GM19397 (cell line): ENCODE measurements around the gene METAP1.
"Not testable (repeated sequence)": the region's sequence is repeated elsewhere in the genome, so short reads cannot be mapped to it uniquely, and the experiment has no call there.

Experiments used
- ATAC-seq: cut with Tn5 transposase; IDR thresholded peaks from one replicate; pipeline ENCODE4 v1.9.1; 2021; ENCODE audit warnings: mild to moderate bottlenecking, moderate library complexity; ENCODE audit not compliant: unreplicated experiment

The METAP1 gene

DNA sequence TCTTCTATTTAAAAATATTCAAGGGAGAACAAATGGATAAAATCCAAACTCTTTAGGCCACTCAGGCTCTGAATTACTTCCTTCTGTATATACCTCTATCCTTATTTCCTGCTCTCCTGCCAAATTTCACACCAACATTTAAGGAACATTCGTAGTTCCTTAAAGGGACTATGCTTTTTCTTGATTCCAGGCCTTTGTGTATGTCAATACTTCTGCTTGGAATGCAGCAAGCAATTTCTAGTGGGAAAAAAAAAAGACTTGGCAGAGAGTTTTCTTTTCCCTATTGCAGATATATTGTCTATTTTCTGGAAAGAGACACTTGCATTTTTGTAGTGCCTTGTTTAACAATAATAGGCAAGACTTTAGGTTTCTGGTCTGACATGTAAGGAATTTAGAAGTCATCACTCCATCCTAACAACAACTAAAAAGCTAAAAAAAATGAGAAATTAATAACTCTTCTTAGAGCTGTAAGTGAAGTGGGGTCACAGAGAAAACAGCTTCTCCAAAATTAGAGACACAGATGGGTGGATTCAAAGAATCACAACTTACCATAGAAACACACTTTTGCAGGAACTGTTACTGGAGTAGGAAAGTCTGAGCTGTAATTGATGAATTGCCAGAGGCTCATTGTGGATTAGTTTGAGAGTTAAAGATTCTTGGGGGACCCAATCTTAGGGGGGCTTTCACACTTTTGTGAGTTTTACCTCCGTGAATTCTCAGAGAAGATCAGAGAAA is 95.1 kb downstream of the METAP1 start:
- no peak for ATAC-seq

DNA sequence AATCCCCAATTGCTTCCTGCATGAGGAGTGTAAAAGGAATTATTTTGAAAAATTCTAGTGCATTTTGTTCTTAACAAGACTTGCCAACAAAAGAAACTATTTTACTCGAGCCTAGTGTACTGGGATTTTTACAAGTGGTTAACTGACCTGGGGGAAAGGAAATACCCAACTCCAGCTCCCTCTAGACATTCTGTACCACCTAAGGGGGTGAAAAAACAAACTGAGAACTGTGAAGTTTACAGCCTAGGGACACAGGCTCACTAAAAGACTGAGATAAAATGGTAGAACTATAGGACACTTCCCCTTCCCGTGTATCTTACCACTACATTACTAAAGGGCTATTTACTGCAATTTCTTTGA is 95.7 kb downstream of the METAP1 start:
- ATAC-seq: no peak

DNA sequence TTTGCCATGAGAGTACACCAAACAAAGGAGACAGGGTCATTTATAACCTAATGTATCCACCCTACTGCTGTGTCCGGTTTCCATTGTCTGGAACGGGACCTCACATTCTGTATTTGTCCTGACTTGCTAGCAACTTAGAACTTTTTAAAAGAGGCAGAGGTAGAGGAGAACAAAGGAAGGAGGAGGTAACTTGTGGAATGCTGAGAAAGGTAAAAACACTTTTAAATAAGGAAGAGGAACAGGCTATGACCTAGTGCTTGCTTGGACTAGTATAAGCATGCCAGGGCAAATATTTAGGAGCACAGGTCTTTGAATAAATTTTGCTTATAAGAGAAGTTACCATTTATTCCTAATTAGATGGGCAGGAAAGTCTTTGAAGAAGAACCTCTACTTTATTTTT is 96.3 kb downstream of the METAP1 start:
- ATAC-seq: not testable (repeated sequence)

DNA sequence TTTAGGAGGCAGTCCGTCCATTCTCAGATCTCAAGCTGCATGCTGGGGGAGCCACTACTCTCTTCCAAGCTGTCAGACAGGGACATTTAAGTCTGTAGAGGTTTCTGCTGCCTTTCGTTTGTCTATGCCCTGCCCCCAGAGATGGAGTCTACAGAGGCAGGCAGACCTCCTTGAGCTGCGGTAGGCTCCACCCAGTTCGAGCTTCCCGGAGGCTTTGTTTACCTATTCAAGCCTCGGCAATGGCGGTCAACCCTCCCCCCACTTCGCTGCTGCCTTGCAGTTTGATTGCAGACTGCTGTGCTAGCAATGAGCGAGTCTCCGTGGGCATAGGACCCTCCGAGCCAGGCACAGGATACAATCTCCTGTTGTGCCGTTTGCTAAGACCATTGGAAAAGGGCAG is 103.8 kb downstream of the METAP1 start:
- no peak for ATAC-seq

DNA sequence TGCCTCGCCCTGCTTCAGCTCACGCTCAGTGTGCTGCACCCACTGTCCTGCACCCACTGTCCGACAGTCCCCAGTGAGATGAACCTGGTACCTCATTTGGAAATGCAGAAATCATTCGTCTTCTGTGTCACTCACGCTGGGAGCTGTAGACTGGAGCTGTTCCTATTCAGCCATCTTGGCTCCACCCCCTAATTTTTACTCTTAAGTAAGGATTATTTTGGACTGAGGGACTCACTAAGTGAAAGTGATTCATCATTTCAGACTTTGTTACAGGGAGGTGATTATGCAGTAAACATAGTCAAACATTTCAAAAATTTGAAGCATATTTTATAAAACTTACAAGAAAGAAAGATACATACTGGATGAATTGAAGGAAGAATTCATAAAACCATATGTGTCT is 104.3 kb downstream of the METAP1 start:
- not testable (repeated sequence) for ATAC-seq

DNA sequence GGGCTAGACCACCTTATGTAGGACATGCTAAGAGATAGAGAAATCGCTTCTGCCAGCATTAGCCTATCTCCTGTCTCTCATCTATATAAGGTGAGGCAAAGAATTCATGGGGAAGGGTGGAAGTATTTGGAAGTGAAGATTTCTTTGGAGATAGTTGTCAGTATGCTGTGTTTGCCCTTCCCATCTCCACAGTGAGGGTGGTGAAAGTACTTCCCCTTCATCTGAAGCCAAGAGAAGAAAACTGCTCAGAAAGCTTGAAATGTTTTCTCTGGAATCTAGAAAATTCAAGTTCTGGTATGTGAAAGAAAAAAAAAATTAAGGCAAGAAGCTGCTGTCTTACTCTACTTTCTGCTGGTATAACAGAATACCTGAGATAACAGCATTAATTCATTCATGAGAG is 105.4 kb downstream of the METAP1 start:
- ATAC-seq: no peak

DNA sequence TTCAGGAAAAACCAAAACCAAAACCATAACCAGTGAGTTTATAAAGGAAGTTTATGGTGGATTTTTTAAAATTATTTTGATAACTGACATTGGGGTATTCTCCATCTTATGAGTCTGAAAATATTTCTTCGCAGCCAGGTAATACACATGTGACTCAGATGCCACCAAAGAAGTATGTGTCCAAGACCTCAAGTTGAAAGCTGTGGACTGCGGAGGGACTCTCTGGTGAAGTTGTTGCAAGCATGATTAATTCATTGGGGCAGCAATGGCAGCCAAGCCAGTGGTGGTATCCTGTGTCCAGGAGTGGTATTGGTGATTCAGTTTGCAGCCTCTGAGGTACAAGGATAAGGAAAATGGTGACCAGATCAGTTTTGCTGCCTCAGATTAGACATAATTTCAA is 107.1 kb downstream of the METAP1 start:
- no peak for ATAC-seq

DNA sequence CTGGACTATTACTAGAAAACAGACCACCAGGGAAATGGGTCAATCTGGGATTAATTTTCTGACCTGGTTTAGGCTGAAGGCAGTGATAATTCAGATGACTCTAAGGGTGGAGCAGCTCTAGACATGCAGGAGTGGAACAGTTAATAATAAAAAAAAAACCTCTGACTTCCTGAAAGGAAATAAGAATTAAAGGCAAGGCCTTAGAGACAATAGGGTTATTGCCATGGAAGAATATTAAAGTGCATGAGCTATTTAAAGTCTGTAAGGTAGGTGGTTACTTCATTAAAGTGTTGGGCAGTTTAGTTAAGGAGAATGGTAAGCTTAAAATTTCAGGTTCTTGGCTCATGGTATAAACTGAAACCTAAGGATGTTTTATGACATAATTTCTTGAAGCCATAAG is 107.6 kb downstream of the METAP1 start:
- no peak for ATAC-seq

DNA sequence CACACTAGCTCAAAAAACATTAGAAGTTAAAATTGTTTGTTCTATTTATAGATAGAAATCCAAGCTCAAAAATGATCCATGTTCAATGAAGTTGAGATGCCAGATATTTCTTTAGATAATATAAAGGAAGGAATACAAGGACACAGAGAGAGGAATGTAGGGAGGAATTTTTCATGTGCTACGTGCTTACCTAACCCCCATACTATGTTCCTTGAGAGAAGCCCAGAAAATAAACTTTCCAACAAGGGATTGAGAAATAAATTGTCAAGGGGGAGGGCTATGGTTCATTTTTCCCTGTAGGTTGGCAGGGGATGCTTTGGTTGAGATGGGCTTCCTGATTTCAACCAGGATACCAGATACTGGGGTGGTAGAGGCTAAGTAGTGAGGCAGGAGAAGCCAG is 108.6 kb downstream of the METAP1 start:
- ATAC-seq: no peak

DNA sequence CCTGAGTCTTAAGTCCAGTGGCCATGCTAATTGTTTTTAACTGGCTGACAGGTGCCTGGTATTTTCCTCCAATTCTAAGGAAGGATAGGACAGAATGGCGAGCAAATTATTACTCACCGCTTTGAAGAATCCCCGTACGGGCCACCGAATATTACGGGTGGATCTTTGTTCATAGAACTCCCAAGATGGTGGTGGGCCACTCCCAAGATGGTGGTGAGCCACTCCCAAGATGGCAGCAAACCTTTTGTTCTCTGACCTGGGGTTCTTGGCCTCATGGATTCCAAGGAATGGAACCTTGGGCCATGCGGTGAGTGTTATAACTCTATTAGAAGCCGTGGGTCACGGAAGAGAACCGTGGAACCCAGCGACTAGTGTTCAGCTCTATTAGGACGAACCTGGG is 113.8 kb downstream of the METAP1 start:
- not testable (repeated sequence) for ATAC-seq
